ENCODE results near the gene CREBBP. TPM values are rescaled to one million over a fixed set of nuclear protein-coding genes. Genes with fewer than 3 reads are reported as not detected.

The CREBBP gene
- polyA plus RNA-seq, 1 experiment = 9.8 TPM

- ChIA-PET POLR2A (no interaction called here), CTCF (no interaction called here)
- DNase-seq (ENCODE audit: low read depth, low spot score) = no peak
- no peak for TF ChIP-seq CTCF (IDR thresholded peaks at IDR 0.05; ENCODE audit: low read depth, low read length)
- H3K27ac ChIP-seq (ENCODE audit: low read depth, low read length) = no peak overlapping the region
- H3K9me3 ChIP-seq (ENCODE audit: control insufficient read depth, insufficient read depth, low read length) = no peaks in the 10 kb centered on the region
- H3K27me3 ChIP-seq (ENCODE audit: control insufficient read depth, insufficient read depth, low read length) = no peaks in the 10 kb centered on the region
- H3K4me3 ChIP-seq (ENCODE audit: low read depth, low read length) = no peak overlapping the region
These were observed 113.1 kb downstream of the CREBBP start for GRCh38 chr16:3767333-3767986.

DNA sequence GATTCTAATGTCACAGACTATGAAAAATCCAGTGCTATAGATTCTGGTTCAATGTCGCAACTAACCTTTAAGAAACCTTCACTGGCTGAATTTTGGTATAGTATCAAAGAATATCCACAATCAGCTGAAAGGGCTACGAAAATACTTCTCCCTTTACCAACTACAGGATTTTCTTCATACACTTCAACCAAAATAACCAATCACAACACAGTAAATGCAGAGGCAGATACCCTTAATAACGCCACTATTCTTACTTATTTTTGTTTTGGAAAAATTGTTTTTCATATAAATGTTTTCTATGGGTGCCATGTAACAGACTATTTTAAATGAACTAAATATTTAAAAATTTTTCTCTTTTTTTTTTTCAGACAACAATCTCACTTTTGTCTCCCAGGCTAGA, 114.3 kb downstream of the CREBBP start:
- Histone ChIP-seq H3K27me3 (ENCODE audit: control insufficient read depth, insufficient read depth, low read length) (no peaks in the 10 kb centered on the region), H3K9me3 (ENCODE audit: control insufficient read depth, insufficient read depth, low read length) (no peaks in the 10 kb centered on the region), H3K27ac (ENCODE audit: low read depth, low read length) (no peak overlapping the region), H3K4me3 (ENCODE audit: low read depth, low read length) (no peak overlapping the region)
- DNase-seq (ENCODE audit: low read depth, low spot score) = no peak
- ChIA-PET POLR2A (no interaction called here), CTCF (no interaction called here)
- TF ChIP-seq CTCF (IDR thresholded peaks at IDR 0.05; ENCODE audit: low read depth, low read length) = no peak

- H3K27ac ChIP-seq (ENCODE audit: low read depth, low read length) = no peak overlapping the region
- ChIA-PET POLR2A (no interaction called here), CTCF (no interaction called here)
- DNase-seq (ENCODE audit: low read depth, low spot score) = no peak
- no peak overlapping the region for H3K4me3 ChIP-seq (ENCODE audit: low read depth, low read length)
- H3K9me3 ChIP-seq (ENCODE audit: control insufficient read depth, insufficient read depth, low read length) = no peaks in the 10 kb centered on the region
- TF ChIP-seq CTCF (IDR thresholded peaks at IDR 0.05; ENCODE audit: low read depth, low read length) = no peak
- H3K27me3 ChIP-seq (ENCODE audit: control insufficient read depth, insufficient read depth, low read length) = no peaks in the 10 kb centered on the region
These were observed 116.1 kb downstream of the CREBBP start for GRCh38 chr16:3764409-3764808.

GRCh38 chr16:3762107-3762750, 118.3 kb downstream of the CREBBP start:
- ChIA-PET CTCF (no interaction called here), POLR2A (no interaction called here)

More at GRCh38 chr16:3762107-3762750, 118.3 kb downstream of the CREBBP start:
- Histone ChIP-seq H3K27me3 (ENCODE audit: control insufficient read depth, insufficient read depth, low read length) (no peaks in the 10 kb centered on the region), H3K9me3 (ENCODE audit: control insufficient read depth, insufficient read depth, low read length) (no peaks in the 10 kb centered on the region), H3K27ac (ENCODE audit: low read depth, low read length) (no peak overlapping the region), H3K4me3 (ENCODE audit: low read depth, low read length) (no peak overlapping the region)
- DNase-seq (ENCODE audit: low read depth, low spot score) = no peak
- no peak for TF ChIP-seq CTCF (IDR thresholded peaks at IDR 0.05; ENCODE audit: low read depth, low read length)
